Measurements from ENCODE around the gene TBATA.

The TBATA gene

DNA sequence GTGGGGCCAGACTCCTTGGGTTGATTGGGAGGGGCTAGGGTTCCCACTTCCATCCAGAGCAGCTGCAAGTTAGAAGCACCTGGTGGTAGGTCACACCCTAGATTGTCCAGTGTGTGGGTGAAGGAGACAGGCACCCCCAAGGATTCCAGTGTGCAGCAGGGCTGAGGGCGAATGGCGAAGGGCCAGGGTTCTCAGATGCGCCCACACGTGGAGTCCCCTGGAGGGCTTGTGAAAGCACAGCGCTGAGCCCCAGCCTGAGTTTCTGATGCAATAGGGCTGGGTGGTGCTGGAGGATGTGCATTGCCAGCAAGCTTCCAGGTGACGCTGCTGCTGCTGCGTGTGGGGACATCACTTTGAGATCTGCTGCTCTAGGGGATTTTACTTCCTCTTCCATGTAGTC, 25.4 kb downstream of the TBATA start:
- DNase-seq: no peak

DNA sequence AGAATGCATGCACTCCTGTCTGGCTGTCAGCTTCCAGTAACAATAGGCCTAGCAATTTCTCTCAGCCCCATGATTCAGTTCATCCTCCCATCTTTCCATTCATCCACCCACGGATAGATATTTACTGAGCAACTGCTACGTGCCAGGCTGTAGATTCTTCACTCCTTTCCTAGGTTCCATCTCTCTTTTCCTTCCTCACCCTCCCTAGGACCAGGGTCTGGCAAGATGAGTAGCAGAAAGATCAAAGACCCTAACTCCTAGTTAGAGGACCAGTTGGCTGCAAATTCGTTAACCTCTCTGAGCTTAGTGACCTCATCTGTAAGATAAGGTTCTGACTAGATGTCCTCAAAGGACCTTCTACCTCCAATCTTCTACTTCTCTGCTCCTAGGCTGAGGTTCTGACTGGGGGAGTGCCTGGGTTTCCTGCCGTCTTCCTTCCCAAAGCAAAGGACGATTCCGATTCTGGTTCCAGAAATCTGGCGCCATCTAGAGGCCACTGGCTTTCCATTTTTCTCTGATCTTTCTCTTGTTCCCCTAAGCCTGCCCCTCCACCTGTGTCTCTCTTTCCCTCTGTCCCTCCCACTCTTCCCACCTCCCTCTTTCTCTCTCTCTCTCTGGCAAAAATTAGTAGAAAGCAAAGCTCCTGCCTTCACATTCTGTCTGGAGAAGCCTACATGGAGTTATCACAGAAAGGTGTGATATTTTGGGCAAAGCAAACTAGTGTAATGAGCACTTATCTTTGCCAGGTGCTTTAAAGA, 26.2 kb downstream of the TBATA start:
- DNase-seq: peak; percentile 85

DNA sequence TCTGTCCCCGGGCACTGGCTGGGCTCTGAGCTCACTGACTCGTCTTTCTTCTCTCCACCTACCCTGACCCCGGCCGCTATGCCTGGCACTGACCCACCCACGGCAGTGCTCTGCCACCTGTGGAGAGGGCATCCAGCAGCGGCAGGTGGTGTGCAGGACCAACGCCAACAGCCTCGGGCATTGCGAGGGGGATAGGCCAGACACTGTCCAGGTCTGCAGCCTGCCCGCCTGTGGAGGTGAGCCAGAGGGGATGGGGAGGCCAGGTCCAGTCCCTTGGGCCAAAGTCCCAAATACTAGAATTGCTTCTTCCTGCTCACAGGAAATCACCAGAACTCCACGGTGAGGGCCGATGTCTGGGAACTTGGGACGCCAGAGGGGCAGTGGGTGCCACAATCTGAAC, 27.3 kb downstream of the TBATA start:
- DNase-seq: no peak

DNA sequence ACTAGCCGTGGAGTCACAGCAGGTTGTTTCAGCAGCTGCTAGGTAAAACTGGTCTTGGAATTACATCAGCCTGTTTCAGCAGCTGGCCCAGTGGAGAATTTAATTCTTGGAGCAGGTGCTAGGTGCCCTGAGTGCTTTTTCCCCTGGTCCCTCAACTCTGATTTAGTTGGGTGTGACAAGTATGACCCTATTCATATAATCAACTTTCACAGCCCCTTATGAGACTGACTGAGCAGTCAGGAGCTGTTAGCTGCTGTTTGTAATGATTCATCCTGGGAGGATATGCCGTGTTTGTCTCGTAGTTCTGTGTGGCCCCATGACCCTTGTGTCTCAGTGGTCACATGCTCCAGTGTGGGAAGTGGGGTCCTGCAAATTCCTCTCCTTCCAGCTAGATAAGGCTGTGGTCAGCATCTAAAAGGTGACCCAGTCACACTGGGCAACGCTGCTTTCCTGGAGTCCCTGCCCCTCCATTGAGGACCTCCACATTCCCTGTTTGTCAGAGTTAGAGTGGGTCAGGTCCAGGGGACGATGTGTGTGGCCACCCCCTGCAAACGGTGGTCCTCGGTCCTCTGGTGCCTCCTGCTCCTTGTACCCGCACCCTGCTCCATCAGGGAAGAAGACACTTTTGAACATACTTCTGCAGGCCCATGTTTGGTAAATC, 28.3 kb downstream of the TBATA start:
- DNase-seq: no peak

DNA sequence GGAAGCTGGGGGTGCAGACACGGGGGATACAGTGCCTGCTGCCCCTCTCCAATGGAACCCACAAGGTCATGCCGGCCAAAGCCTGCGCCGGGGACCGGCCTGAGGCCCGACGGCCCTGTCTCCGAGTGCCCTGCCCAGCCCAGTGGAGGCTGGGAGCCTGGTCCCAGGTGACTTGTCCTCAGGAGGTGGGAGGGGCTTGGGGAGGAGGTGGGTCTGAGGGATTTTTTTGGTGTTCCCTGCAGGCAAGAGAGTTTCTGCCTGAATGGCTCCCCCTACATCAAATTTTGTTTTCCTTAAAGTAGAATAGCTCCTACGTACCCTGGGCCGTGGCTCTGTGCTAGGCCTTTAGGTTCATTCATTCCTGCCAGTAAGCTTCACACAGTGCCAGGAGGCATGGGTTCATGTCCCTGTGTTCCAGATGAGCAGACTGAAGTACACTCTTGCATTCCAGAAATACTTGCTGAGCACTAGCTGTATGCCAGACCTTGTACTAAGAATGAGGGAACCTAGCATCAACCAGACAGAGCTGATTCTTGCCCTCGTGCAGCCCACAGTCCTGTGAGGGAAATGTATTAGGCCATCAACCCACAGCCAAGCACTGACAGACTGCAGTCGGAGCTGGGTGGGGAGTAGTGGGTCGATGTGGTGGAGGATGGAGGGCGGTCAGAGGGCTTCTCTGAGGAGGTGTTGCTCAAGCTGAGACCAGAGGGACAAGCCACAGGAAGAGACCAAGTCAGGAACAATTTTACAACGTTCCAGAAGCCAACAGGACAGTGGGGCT, 31.1 kb downstream of the TBATA start:
- no peak for DNase-seq

DNA sequence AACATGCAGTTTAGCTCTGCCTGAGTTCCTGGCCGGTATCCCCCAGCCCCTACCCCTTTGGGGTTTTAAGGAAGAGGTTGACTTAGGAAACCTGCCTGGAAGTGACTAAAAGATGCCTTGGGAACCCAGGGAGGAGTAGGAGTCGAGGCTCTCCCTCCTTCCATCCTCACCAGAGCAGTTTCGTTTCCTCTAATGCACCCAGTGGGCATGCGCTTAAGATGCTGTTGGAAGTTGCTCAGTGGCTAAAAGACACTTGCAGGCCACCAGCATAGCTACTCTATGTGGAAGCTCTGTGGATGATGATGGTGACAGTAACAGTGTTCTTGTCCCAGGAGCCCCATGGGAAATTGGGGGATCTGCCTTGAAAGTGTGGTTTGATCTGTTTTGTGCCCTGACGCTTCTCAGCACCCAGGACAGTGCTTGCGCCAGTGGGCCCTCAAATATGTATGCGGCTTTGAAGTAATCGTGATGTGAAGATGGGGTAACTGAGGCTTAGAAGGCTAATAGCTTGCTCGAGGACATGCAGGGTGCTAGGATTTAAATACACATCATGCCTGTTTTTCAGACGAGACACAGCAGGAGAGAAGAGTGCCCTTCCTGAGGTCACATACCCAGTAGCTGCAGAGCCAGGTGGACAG, 32.0 kb downstream of the TBATA start:
- no peak for DNase-seq

DNA sequence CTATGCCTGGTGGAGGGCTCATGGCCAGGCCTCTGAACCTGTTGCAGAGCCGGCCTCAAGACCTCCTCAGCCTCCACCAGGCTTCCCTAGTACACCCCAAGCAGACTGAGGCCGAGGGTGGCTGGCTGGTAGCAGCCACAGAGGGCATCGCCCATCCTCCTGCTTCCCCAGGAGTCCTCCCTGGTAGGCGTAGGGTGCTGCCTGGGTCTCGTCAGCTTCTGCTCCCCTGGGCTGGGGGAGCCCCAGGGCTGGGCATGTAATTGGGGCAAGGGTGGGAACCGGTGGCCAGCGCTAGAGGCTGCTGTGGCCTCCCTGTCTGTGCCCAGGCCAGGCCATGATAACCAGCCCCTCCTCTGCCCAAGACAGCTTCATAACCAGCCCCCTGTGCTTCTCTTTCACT, 32.6 kb downstream of the TBATA start:
- DNase-seq: no peak

DNA sequence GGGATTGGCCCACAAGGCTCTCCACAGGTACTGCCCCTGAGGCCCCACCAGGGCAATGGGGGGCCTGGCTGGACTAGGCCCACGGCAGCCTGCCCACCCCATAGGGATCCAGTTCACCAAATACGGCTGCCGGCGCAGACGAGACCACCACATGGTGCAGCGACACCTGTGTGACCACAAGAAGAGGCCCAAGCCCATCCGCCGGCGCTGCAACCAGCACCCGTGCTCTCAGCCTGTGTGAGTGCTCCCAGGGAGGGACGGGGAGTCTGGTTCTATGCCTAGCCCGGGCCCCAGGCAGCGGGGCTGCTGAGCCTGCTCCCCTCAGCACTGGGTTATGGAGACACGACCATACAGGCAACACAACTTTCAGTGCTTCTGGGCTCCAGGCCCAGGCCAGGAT, 33.2 kb downstream of the TBATA start:
- DNase-seq: no peak

DNA sequence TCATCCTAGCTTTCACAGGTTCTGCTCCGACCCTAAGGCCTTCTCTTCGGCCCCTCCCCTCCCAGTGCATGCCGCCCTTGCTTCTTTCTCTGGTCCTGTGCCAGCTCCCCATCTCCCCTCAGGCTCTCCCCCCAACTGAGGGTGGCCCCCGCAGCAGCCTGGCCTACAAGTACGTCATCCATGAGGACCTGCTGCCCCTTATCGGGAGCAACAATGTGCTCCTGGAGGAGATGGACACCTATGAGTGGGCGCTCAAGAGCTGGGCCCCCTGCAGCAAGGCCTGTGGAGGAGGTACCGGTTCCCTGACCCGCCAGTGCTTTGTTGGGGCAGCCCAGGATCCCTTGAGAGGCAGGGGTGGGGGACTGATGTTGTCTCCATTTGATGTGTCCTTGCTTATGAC, 33.8 kb downstream of the TBATA start:
- DNase-seq: no peak

DNA sequence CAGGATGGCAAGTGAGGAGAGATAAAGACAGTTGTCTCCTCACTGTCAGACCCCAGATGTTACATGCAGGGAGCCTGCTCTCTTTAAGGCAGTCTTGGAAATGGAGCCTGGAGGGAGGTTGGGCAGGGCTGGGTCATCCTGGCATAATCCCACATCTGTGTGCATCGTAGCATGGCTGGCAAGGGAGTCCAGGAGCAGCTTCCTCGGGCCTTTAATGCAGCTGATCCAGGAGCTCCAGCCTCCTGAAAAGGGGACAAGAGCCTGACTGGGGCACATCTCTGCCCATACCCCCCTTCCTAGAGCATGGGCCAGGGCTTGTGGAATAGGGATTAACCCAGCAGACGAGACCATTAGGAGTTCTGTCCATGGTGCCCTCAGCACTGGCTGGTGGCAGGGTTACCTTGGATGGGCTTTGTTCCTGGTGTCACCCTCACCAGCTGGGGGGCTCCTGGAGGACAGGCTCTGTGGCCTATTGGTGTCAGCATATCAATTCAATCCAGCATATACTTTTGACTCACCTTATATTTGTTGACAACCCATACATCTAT, 34.9 kb downstream of the TBATA start:
- DNase-seq: no peak

DNA sequence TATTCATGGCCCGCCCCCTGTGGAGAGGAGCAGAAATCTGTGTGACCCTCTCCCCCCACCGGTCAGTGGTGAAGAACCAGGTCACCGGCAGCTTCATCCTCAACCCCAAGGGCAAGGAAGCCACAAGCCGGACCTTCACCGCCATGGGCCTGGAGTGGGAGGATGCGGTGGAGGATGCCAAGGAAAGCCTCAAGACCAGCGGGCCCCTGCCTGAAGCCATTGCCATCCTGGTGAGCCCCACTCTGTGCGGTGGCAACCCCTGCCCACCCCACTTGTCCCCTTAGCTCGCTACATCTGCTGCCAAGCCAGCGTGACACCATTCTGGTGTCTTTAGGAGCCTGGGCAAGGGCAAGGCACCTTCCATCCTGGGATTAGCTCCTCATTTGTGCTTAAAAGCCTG, 35.4 kb downstream of the TBATA start:
- DNase-seq: no peak

DNA sequence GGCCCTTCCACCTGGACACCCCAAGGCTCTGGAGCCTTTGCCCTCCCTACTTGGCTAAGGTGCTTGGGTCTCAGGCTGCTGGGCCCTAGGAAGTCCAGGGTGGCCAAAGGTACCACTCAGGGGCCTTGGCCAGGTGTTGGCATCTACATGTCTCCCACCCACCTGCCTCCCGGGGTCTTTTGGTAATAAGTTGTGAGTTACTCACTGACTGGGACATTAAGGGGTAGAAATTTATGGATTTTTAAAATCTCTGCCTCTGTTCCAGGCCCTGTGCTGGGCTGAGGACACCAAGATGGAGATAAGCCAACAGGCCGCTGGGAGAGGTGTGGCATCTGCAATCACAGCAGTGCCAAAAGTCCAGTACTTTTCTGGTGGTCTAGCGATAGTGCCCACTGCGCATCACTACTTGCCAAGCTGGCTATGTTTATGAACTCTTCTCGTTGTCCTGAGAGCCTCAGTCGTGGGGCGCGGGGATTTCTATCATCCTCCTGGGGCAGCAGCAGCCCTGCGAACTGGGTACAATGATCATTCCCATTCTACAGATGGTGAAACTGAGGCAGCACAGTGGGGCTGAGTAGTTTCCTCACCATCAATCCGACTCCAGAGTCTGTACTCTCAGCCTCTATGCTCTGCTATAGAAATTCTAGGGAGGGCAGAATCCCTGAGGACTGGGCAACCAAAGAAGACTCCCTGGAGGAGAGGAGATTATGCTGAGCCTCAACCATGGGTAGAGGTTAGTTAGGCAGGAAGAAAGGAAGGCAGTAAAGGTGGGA, 36.2 kb downstream of the TBATA start:
- DNase-seq: no peak

DNA sequence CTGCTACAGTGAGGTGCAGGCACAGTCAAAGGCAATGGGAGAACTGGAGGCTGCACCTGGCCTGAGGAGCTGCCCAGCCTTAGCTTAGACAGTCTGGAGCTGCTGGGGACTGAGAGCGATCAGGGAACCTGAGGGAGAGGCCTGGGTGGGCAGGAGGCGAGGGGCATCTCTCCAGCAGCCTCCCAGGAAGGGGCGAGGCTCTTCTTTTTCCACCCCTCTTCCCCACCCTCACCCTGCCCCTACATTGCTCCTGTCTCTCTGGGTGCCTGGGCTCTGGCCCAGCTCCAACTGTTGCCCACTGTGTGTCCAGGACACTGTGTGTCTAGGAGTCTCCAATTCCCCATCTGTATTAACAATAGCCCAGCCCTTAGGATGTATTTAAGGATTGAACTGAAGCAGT, 36.9 kb downstream of the TBATA start:
- no peak for DNase-seq

DNA sequence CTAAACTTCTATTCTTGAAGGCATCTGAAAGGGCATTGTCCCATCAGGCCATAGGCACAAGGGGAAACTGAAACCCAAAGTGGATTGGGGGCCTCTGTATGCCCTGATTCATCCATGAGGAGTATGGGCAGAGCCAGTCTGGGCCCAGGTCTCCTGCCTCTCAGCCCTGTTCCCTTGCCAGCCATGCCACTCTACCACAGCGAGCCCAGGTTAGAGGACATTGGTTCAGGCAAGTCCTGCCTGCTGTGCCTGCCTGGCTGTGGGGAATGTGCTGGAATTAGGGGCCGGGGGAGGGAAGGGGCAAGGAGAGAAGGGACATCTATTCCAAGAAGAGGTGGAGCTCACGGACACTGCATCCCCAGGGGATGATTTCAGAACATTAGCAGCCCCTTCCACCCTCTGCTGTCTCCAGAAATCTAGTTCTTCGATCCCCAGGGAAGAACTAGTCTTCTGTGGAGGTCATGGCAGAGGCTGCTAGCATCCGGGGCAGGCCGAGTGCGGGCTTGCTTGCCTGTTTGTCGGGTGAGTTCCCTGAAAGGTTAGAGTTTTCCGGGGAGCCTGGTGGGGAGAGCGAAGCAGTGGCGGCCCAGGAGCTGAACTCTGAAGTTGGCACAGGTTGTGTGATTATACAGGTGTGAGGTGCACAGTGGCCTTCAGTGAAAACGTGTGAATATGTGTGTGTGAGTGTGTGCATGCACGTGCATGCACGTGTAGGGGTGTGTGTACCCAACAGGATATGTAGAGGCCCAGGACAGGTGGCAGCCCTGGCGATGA, 37.8 kb downstream of the TBATA start:
- no peak for DNase-seq

DNA sequence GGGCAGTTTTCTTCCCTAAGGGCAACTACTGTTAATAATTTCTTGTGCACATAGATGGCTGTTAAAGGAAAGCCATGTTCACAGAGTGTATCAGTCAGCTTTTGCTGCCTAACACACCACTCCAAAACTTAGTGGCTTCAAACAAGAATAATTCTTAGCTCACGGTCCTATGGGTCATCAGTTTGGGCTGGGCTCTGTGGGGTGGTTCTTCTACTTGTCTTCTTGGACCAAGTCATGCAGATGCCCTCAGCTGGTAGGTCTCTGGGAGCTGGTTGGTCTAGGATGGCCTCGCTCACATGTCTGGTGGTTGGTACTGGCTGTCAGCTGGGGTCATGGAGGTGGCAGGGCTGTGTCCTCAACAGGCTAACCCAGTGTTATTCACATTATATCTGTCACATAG, 39.6 kb downstream of the TBATA start:
- no peak for DNase-seq

DNA sequence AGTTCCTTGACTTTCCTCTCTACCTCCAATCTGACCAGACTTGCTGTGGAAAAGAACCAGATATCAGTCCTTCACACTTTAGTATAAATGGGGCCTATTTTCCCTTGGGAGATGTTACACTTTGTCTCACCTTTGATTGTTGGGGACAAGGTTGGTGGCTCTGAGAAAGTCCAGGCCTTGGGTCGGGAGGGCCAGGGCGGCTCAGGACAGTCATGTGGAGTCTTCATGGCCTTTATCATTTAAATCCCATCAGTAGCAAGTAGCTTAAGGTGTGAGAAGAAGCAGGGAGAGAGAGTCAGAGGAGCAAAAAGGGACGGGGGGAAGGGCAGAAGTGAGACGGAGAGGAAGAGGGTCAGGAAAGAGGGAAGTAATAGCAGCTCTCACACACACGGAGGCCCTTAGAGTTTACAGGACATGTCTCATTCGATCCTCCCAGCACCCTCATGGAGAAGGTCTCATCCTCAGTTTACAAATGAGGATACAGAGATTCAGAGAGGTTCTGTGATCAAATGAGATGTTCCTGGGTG, 40.5 kb downstream of the TBATA start:
- no peak for DNase-seq

DNA sequence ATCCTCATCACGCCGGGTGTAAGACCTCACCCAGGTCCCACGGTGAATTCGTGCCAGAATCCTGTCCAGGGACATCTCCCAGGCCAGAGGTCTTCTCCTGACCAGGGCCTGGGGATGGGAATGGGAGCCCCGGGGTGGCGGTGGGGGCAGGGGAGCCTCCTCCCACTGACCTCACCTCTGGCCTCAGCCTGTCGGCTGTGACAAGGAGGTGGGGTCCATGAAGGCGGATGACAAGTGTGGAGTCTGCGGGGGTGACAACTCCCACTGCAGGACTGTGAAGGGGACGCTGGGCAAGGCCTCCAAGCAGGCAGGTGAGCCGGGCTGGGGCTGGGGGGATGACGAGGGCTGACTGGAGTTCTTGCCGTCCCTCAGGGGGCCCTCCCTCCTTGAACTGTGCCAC, 41.3 kb downstream of the TBATA start:
- DNase-seq: no peak

DNA sequence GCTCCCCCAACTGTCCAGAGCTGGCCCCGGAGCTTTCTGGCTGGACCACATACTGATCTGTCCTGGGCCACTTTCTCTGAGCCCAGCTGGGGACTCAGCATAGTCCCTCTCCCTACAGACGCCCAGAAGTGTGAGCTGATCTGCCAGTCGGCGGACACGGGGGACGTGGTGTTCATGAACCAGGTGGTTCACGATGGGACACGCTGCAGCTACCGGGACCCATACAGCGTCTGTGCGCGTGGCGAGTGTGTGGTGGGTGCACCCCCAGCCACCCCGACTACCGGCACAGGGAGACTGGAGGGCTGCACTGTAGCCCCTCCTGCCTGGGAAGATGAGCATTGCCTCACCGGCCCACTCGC, 41.8 kb downstream of the TBATA start:
- no peak for DNase-seq

DNA sequence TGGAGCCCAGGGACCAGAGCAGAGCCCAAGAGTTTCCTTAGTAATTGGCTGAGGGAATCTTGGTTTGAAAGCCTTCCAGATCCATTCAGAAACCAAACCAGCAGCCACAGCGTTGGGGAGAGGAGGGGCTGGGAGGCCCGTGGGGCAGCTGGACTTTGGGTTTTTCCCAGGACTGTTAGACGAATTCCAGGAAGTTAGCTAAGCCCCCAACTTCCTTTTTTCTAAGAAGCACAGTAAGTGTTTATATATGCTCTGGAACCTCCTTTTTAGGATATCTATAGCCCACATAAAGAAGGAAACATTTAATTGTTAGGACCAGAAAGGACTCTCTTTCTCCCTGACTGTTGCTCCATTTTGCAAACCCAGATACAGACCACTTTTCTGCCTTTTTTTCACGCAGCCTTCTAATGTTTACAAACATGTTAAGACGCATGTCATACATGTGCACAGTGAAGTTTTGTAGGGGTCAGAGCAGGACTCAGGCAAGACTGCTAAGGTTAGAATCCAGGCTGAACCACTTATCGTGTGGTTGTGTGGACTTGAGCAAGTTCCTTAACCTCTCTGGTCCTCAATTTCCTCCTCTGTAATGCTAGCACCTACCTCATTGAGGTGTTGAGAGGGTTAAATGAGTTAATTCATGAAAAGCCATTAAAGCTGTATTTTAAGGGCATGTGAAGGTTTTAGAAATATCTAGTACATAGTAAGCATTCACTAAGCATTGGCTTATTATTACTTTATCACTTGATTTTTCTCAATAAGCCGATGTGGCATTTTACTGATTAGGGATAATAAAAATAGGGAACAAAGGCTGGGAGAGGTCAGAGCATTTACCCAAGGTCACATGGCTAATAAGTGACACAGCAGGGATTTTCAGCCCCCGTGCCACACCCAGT, 42.4 kb downstream of the TBATA start:
- DNase-seq: peak; percentile 88

Data from right hindlimb (tissue), 1 donor.